GDM1 (cell line): ENCODE data around the gene OTUD5.

Source experiments
- DNase-seq: peaks from one replicate; lab custom pipeline; 2025; lab: John Stamatoyannopoulos, UW

The OTUD5 gene

DNA sequence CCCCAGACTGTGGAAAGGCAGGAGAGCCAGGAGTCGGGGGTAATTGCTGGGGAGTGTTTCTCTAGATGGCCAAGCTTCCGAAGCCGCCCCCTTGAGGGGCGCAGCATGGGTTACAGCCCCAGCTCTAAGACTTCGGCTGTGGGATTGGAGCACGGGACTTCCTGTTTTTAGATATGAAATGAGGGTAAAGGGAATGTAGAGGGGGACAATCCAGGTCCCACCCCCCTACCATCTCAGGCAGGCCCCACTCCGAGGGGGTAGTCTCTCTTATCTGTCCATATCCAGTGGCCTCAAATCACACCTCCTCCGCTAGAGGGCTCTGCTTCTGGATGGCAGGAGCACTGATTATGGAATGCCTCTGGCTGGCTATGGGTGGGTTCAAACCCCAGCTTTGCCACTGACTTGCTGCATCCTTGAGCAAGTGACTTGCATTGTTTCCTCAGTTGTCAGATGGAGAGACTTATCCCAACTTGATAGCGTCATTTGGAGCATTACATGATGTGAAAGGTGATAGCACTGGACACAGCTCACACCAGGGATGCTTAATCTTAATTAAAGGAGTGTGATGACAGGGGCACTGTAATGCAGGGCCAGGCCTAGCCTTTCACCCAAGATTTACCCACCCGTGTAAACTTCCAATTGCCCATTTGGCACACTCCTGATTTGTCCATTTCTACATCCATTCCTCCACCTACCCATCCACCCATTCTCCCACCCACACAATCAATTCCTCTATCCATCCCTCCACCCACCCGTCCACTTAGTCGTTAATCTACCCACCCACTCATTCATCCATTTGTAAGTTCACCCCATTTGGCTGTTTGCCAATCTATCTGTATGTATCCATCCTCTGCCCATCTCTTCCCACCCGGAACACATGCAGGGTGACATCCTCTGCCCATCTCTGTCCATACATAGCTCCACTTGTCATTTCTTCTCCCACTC, 15.1 kb upstream of the OTUD5 start:
- peak; percentile 21 for DNase-seq

DNA sequence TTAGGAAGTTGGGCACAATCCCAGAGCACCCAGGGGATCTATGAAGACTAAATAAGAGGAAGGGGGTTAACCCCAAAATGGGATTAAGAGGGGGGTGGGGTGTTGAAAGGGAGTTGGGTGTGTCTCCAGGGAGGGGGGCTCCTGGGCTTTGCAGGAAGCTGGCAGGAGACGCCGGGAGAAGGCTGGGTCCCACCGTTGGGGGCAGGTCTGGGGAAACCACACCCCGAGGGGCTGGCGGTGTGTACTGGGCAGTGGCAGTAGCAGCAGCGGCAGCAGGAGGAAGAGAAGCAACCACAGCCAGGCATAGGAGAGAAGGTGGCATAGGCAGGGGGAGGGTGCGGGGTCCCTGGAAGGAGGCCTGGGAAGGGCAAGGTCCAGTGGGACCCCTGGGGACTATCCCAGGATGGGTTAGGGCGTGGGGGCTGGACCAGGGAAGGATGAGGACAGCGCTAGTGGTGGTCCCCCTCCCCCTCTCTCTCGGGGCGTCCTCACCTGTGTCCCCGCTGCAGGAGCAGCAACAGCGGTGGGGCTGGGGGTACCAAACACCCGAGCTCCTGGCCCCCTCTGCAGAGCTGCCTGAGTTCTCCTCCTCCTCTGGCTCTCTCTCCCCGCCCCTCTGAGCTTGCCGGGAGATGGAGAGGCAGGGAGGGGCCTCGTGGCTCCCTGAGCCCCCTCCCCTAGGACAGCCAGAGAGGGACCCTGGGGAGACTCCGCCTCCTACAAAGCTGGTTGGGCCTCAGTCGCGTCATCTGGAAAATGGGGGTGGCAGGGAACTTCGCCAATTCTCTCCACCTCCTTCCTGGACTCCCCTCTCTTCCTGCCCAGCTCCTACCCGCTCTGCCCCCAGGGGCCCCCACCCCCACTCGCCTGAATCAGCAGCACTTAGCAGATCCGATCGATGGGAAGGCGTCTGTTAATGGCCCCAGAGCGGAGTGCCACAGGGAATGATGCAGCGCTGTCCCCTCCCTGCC, 14.1 kb upstream of the OTUD5 start, which contains the start of gene KCND1:
TSS of gene KCND1 (minus strand) at position 596 of the 971 bp plus-strand sequence. CDS start 1,573 bp downstream, outside the sequence.
- DNase-seq = peak; percentile 10

- no peak for DNase-seq
Measured at GRCh38 chrX:48969471-48969870, 12.1 kb upstream of the OTUD5 start.

- DNase-seq = no peak
Measured at GRCh38 chrX:48968377-48968776, 11.0 kb upstream of the OTUD5 start.

- no peak for DNase-seq
Measured at GRCh38 chrX:48966796-48967579, 9.6 kb upstream of the OTUD5 start.

DNA sequence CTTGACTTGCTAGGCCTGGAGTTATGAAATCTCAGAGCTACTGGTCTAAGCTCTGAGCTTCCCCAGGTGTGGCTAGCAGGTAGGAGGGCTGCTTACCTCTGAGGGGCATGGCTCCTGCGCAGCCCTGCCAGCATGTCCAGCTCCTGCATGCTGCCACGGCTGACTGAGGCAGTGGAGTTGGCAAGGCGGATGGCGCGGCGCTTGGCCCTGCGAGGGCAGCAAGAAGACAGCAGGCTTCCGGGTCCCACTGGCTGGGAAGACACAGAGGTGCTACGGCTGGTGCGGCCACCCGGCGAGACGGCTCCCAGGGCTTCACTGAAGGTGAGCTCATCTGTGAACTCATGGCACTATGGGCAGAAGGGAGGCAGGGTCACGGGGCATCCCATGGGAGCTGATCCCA, 8.6 kb upstream of the OTUD5 start:
- DNase-seq = no peak

GRCh38 chrX:48961585-48962091, 4.2 kb upstream of the OTUD5 start:
- DNase-seq = no peak

- DNase-seq = no peak
Measured at GRCh38 chrX:48960291-48960690, 2.9 kb upstream of the OTUD5 start.

- no peak for DNase-seq
Measured at GRCh38 chrX:48958635-48959094, 1.3 kb upstream of the OTUD5 start.

DNA sequence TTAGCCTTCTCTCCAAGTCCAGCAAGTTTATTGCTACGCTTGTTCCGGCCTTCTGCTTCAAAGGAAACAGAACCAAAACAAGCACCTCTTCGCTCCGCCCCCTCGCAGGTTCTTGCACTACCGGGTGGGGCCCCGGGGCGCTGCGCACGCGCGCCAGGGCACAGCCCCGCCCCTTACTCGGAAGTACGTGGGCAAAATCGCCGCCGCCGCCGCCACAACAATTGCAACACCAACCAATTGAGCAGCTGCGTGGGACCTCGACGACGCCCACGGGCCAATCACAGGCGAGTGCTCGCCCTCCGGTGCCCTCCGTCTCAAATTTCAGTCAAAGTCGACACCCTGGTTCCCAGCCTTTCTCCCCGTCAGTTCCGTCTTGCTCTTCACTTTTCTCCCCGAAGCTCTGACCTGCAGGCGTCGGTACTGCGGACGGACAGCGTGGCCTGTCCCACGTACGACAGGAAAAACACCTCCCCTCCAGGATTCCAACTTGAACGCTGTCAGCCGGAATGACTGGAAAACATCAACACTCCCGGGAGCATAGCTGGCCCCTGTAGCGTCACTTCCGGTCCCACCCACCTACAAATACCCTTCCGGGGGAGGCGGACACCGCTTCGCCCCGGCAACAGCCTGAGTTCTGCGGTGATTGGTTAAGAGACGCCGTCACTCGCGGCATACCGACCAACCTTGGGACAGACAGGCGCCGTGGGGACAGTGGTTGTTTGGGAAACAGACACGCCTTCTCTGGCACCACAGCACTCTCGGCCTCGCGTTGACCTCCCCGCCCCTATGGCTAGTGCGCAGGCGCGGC, 624 bp upstream of the OTUD5 start:
- peak; percentile 92 for DNase-seq

DNA sequence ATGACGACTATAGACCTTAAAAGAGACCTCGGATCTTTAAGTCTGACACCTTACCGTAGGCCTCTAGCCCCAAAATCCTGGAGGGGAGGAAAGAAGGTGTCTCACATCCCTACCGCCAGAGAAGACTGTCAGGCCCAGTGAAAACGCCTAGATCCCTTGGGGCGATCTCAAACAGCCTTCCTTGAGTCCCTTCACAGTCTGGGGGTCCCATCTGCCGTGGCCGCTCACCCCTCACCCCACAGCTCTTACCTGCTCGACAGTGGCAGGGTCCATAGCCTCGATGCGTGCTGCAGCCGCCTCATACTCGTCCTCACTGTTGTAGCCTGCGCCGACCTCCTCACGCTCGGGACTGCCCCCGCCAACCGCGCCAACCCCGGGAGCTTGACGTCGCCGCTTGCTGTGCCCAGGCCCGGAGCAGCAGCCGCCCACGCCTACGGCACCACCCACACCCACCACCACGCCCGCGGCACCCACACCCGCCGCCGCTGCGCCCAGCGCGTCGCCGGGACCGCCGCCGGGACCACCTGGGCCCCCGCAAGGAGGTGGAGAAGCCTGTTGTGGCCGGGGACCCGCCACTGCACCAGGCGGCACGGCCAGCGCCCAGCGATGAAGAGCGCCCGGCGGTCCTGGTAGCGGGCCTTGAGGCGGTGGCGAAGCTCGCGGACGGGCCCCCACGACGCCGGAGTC, 536 bp downstream of the OTUD5 start:
- no peak for DNase-seq

- no peak for DNase-seq
Measured at GRCh38 chrX:48948589-48948988, 8.8 kb downstream of the OTUD5 start.

- no peak for DNase-seq
Measured at GRCh38 chrX:48945517-48946348, 11.7 kb downstream of the OTUD5 start.

GRCh38 chrX:48942895-48943294, 14.5 kb downstream of the OTUD5 start:
- DNase-seq = no peak

GRCh38 chrX:48940404-48940955, 16.9 kb downstream of the OTUD5 start:
- no peak for DNase-seq

DNA sequence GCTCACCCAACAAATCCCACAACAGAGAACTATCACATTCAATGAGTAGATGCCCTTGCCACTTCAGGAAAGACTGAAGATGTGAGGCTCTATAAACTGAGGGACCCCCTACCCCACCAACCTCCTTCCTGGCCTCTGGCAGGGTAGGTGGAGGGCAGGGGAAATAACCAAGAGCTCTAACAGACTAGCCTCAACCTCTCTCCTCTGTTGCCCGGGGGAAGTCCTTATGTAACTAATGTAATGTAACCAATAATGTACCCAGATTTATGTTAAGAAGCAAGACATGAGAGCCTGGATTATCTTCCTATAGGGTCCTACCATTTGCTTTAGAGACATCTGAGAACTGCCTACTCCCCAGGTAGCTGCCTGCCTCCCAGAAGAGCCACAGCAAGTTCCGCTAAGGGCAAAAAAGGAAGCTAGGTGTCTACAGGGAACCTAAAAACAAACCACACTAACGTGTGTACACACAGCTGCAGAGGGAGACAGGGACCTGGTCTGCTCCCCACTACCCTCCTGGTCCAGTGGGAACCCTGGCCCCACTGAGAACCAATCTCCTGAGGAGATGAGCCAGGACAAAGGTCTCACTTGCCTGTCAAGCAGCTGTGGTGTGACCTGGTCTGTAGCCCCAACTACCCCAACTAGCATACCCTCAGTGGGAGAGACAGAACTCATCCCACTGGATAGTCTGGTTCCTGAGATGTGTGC, 17.7 kb downstream of the OTUD5 start:
- DNase-seq = no peak

DNA sequence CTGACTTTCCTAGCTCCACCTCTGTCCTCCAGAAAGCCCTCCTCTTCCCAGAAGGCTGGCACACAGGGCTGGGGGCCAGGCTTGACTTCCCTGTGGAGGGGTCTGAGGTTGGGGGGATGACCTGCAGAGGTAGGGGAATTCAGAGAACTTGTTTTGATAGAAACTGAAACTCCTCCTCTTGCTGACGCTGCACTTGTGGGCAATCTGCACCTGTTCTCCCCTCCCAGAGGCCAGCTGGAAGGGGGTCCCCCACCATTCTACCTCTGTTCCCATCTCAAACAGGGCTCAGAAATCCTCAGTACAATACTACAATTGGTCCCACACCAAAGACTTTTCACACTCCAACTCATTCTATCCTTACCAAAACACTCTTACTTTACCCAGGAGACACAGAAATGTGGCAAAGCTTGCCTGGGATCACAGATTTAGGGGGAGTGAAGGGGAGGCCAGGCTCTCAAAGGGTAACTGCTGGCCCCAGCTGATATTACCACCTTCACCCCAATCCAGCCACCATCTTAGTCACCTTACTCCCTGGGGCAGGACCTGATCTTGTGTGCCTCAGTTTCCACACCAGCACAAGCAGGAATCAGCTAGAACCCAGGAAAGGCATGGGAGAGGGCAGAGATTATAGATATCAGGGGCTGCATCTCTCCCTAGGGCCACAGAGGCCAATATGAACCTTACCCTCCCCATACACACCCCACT, 18.5 kb downstream of the OTUD5 start:
- no peak for DNase-seq
